Hematopoietic multipotent progenitor cell treated with erythropoietin and hydrocortisone succinate and interleukin-3 and kit ligand, for 6 days (in vitro differentiated cells): Measurements from ENCODE around the gene GOLT1A.

Source experiments
- DNase-seq: peaks from one replicate; pipeline ENCODE4 v3.0.0-alpha.2; 2015

Gene GOLT1A

DNA sequence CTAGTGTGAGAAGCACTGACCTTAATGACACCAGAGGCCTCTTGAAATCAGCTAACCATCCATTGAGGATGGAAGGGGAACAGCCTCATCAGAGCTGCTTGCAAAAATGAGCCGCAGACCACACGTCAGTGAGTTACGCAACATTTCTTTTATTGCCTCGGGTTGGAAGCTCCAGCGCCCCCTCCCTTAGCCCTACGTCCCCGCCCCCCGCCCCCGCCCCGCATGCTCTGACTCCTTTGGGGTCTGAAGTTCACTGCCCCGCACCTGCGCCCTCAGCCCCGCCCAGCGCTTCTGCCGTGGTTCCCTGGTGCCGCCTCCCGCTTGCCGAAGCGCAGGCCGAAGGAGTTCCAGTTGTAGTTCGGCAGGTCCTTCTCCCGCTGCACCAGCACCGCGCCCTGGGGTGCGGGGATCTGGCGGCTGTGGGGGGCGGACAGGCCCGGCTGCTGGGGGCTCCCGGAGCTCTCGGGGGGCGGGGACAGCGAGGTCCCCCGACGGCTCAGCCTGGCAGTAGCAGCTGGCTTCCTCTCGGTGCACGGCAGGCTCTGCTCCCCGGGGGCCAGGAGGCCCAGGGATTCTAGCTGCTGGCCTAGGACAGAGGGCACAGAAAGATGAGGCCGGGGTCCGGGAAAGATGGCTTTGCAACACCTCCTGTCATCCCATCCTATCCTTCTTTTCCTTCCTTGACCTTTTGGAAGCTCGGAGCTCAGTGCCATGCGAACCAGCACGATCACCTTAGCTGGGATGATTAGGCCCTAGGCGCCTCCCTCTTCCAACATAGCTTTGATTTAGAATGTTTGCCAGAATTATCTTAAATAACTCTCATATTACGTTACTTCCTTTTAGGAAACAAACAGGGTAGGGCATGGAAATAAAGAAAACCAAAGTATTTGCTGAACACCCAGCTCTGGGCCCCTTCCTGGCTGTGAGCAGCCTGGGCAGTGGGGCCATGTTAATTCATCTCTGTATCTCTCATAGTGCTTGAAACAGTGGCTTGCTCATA is 23.3 kb downstream of the GOLT1A start:
- peak; percentile 75 for DNase-seq

DNA sequence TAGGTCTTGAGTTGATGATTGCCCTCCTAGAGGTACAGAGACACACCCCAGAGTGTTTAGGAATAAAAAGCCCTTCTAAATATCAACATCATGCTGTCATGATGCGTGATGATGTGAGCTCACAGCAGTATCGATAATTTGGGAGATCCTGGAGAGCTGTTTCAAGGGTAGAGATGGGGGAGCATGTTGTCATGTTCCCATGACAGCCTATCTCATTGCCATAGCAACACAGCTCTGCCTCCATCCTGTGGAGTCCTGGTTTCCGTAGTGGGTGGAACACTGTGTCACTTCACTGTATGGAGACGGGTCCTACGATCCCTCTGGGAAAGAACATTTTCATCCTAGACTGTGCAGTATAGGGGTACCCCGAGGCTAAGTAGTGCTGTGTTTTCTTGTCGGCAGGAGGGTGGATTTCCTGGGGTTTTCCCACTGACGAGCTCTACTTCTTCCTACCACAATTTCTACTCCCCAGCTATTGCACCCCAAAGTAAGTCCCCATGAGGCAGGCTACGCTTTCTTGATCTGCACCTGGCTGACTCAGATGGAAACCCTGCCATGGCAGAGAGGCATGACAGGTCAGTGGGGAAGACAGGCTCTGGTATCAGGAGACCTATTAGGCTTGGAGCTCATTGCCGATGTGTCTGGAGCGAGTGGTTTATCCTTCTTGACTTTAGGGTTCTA is 24.7 kb downstream of the GOLT1A start:
- no peak for DNase-seq

DNA sequence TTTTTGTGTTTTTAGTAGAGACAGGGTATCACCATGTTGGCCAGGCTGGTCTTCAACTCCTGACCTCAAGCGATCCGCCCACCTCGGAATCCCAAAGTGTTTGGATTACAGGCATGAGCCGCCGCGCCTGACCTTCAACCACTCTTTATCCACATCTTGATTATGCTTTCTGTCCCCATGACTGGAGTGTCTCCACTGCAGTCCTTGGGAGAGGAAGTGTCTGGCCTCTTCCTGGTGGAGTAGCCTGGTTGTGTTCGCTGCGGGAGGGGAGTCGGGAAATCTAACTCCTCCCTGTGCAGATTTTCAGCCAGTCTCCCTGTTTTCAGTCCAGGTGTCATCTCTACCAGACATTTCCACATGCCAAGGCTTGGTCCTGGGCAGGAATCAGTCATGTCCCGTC is 27.2 kb downstream of the GOLT1A start:
- no peak for DNase-seq

DNA sequence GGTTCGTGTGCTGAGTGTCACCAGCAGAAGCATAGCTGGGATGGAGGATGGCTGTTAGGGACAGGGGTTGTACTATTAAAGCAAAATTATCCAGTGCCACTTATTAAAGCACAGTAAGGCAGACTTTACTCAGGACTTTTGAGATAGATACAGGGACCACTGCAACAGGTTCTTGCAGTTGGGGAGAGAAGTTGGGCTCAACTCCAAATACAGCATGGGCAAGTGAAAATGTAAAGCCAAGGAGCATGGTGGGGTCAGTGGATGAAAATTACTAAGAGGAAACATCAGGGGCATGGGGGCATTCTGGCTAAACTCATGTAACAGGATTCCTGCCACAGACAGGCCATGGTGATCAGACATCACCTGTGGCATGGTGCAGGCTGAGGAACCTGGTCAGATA is 32.7 kb downstream of the GOLT1A start:
- DNase-seq: no peak

DNA sequence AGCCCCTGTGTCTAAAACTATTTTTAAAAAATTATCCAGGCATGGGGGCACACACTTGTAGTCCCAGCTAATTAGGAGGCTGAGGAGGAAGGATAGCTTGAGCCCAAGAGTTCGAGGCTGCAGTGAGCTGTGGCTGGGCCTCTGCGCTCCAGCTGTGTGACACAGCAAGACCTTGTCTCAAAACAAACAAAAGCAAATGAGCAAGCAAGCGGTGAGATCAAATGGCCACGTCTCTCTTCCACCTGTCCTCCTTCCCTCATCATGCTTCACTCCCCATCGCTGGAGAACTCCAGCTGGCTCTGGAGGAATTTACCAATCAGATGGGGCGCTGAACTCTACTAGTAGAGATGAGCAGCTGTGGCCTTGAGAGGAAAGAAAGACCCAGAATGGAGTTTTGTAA is 33.7 kb downstream of the GOLT1A start:
- no peak for DNase-seq

DNA sequence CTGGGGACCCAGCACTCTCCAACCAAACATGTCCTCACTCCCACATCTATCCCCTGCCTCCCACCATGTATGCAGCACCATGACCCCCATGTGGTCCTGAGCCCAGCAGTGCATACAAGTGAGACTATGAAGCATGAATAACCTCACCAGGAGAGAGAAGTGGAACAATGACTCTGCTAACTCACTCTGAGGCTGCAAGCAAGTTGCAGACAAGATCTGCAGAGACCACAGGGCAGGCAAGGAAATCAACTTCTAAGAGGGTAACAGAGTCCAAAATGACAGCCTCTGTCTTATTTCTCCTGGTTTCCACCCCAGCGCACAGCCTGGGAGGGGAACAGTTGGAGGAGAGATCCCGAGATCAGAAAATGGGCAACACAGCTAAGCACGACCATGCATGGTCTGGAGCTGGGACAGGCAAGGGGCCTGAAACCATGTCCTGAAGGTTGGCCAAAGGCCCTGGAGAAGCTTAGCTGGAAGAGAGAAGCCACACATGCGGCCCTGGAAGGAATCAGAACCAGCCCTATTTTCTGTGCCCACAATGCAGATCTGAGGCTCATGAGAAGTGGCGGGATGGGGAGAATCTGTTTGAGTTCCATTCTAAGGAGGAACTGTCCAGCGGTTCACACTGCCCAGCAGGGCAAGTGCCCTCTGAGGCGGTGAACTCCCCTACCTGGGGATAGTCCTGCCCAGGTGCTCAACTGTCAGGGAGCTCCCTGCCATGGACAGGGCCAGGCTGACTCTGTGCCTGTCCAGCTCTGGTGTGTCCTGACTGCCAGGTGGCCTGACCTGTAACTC is 35.1 kb downstream of the GOLT1A start:
- peak; percentile 51 for DNase-seq

DNA sequence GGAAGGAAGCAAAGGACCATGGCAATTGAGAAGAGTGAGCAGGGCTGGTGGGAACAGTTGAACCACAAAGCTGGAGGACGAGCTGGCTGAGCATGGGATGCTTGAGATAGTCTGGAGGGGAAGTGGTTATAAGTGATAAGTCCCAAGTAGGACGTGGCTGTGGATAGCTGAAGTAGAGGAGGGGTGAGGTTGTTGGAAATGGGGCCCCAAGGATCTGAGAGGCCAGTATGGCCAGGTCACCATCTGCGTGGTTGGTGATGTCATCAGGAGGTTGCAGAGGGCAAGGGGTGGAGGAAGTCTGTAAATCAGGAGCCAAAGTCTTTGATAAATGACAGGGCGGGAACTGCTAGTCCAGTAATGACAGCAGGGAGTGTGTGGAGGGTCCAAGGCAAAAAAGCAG is 36.7 kb downstream of the GOLT1A start:
- peak; percentile 86 for DNase-seq

DNA sequence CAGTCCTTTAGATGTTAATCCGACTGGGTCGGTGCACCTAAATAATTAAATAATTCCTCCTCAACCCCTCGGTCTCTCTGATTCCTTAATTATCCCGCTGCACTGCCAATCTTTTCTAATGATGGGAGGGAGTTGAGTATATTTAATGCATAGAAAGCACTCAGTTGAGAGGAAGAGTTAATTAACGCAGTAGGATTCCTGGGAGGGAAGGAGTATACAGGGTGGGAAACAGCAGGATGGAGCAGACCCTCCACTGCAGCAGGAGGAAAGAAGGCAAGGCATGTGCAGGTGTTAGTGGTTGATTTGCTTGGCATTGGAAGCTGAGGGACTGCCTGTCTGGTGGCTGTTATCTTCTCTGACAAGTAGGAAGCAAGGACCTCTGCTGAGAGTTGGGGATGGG is 37.7 kb downstream of the GOLT1A start:
- DNase-seq: no peak

DNA sequence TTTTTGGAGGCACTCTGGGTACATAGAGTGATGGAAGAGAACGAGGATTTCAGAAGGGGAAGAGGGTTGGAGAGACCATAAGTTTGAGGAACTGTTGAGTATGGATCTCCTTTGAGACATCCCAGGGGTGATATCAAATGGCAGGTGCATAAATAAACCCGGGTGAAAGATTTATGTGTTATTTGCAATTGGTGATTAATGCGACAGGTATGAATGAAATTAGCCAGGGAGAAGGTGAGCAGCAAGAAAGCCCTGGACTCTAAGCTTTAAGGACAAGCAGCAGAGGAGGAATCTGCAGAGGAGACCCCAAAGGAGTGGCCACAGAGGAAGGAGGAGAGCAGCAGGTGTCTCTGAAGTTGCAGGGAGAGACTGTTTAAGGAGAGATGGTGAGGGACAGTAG is 38.8 kb downstream of the GOLT1A start:
- DNase-seq: no peak

DNA sequence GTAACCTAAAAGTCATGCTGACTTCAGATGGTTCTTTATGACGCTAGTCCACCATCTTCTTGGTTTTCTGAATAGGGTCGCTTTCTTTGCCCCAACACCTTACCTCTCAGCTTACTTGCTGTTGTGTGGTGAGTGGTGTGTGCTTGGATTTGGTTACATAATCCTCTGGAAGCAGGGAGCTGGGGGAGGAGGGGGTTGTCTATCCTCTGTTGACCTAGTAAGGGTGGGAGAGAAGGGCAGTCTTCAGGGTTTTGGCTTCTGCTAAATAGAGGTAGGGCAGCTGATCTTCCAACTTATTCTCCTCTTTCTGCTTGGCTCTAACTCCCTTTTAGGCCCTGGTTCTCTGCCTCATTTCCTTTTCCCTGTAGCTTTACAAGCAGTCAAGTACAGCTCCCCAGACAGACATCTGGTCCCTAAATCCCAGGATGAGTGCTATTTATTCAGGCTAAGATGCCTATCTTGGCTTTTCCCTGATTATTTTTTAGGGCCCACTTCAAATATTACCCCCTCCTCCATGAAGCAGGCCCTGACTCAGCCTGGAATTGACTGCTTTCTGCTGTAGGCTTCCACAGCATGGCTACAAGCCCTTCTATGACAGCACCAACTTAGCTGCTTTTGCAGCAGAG is 41.3 kb downstream of the GOLT1A start:
- no peak for DNase-seq

DNA sequence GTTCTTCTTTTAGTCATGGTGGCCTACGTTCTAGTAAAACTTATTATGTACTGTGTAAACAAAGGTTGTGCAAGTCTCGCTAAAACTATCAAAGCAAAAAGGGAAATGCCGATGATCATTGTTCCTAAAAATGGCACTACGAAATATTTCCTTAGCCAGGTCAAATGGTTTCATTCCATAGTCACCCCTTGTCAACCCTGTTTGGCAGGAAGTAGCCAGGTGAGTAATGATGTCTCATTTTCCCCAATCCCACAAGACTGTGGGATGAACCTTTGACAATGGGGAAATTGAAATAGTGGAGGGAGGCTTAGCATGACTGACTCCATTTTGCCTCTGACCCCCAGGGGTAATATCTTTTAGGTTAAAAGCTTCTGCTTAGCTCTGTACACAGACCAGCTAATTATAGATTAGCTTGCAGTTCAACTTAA is 42.0 kb downstream of the GOLT1A start:
- no peak for DNase-seq

DNA sequence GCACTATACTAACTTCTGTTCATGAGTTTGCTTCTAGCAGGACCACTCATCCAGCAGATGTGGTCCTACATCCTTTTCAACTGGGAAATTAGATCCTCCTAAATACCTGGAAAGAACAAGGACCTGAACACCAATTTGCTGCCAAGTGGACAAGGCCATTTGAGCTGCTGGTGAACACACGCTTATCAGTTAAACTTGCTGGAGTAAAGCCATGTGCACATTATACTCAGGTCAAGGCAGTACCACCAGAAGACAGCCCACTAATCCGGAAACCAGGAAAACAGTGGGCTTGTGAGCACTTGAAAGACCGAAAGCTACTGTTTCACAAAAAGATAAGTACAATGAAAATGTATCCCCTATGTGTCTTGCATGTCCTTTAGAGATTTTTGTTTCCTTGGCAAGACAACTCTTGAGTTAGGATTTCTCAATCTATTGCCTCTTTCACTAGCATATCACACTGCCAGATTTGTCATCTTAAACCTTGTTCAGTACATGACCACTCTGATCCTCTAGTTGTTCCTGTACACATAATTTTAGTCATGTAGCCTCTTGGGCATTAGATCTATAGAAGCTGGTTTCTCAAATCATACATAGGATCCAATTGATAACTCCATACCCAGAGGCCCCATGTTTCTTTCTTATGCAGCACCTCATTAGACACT is 43.2 kb downstream of the GOLT1A start:
- DNase-seq: no peak

DNA sequence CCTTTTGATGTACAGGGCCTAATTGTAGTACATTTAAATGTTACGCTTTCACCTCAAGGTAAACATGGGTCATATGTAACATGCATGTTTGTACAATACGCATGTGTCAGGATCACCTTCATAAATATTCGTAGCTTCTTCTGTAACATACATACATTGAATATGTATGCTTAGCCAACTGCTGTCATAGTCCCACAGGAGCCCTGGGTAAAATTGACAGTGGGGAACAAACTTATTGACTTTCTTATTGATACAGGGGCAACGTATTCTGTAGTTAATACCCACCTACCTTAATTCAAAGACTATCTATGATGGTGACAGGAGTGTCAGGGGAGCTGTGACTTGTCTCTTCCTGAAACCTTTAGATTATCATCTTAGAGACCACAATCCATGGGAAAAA is 43.9 kb downstream of the GOLT1A start:
- DNase-seq: no peak

DNA sequence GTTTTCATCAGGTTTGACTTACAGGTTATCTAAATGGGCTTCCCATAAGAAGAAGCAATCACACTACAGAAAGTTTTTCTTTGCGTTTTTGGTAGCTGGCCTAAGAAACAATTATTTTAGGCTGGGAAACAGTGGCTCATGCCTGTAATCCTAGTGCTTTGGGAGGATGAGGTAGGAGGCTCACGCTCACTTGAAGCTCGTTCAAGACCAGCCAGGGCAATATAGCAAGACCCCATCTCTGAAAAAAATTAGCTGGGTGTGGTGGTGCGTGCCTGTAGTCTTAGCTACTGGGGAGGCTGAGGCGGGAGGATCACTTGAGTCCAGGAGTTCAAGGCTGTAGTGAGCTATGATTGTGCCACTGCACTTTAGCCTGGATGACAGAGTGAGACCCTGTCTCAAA is 46.1 kb downstream of the GOLT1A start:
- no peak for DNase-seq

DNA sequence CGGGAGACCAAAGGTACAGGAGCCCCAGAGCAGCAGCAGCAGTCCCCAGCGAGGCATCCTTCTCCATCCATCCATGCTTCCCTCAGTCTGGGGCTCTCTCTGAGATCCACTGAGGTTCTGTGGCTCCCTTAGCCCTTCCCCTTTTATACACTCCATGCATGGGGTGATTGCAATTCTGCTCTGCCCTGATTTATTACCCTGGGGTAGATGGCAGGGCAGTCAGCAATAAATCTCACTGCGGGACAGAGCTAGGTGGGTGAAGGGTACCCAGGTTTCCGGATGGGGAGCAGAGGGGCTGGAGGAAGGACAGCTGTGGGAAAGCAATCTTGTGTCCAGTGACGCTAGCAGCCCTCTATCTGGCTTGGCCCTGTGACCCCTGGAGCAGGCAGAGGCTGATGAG is 47.6 kb downstream of the GOLT1A start, which contains the start of gene REN:
TSS of gene REN (minus strand) at position 119 of the 400 bp plus-strand sequence. CDS start at position 75, 44 bp downstream.
- no peak for DNase-seq

DNA sequence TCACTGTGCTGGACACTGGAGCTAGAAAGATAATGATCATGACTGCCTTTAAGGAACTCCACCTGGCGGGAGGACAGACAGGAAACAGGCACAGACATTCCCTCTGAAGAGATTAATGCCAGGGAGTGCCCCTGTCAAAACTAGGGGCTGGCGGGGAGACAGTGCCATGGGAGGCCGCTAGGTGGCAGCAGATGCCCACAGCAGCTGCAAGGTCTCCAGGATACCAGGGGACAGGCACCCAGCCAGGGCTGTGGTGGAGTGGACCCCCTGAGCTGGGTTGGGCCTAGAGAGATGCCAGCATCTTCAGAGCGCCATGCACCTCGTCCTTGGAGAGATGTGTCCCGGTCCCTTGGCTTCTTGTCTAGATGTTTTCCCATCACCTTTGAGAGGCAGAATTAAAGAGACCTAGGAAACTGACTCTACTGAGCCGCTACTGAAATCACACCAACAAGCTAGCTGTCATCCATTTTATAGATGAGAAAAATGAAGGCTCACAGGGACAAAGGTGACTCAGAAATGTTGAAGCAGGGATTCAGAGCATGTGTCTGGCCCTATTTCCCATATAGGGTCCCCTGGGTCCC is 51.2 kb downstream of the GOLT1A start:
- DNase-seq: peak; percentile 77

DNA sequence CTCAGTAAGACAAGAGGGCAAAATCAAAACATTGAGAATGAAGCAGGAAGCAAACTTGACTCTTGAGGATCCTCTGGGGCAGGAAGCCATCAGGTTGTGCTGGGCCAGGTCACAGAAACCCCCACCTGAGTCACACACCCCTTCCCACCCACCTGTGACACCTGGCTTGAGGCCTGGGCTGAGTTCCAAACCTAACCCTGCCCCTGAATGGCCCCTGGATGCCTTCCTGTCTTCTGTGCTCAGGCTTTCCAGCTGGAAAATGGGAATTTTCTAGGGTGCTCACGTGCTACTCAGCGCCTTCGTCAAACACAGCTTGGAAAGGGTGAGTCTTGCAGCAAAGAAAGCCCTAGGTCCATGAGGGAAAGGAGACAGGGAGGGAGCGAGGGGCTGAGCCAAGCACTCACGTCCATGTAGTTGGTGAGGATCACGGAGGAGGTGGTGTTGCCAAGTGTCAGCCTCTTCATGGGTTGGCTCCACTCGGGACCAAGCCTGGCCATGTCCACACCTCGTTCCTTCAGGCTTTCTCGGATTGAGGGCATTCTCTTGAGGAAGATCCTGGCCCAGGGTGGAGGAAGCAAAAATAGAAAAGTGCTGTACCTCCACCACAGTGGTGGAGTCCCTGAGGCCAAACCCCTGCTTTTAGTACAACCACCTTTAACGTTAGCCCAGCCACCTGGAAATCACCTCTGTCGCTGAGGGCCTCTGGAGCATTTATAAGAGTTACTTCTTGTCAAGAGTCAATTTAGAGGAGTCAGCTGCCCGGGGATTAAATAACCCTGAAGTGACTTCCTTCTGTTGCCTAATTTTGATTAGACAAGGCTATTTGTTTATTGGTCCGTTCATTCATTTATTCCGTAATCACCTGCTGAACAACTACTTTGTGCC is 51.9 kb downstream of the GOLT1A start:
- no peak for DNase-seq

DNA sequence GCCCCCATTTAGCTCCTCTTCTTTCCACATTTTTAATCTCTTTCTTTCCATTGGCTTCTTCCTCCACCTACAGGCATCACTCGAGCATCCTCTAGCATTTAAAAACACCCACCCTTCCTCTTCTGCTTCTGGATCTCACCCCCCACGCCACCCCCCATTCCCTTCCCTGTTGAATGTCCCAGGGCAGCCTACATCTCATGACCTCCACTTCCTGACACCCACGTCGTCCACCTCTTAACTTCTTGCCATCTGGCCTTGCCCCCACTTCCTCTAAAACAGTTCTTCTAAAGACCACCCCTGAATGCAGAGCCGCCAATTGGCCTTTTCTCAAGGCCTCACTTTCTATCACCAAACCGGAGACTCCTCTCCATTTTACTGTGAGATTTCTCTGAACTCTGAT is 55.8 kb downstream of the GOLT1A start:
- DNase-seq: no peak

DNA sequence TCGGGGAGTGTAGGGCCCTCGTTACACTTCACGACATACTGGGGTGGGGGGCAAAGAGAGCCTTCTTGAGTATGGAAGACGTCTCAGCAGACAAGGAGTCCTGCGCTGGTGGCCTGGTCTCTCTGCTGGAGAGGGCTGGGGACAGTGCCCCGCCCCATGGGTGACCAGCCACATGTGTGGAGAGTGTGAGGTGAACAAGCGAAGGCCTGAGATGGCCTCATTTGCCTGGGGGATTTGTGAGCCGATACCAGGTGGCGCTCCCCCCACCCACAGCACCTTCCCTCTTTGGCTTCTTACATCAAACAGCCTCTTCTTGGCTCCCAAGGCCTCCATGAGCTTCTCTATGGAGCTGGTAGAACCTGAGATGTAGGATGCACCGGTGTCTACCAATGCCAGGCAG is 57.9 kb downstream of the GOLT1A start:
- DNase-seq: no peak

DNA sequence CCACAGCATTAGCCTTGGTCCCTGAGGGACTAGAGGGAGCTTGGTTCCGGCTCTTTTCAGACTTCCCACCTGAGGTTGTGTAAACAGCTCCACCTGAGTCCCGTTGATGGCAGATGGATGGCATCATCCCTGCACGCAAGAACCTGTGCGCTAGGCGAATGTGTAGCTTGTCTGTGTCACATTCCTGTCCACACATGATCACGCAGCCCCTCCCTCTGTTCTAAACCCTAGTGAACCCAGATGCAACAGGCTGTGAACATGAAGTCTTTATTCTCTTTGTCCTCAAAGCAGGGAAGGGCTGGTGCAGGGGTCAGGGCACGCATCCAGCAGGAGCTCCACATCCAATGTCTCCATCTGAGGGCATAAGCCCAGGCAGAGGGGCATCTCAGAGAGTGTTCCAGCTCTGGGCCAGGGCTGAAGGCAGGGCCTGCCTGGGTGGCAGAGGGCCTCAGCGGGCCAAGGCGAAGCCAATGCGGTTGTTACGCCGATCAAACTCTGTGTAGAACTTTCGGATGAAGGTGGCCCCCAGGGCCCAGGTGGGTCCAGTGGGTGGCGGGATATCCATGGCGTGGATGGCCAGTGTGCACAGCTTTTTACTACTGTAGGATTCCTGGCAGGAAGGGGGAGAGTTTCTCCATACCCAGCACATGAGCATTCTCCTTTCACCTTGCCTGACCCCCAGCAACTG is 59.1 kb downstream of the GOLT1A start:
- no peak for DNase-seq
